ENCODE measurements around the gene MAP2K5.

Gene MAP2K5

DNA sequence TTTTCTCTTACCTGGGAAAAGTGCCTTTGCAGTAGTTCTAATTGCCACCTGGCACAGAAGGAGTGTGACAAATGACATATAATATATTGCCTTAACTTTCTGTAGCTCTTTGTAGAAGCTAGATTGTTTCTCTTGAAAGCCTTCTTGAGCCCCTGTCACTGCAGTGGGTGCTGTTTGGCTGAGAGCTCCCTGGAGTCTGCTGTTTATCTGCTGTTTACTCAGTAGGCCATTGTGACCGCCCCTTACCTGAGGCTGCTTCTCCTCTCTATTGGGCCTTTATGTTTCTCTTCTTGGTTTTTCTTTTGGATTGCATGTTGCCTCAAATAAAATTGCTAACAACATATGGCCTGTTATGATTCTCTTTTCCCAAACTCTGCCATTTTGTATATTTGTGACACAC is 16.7 kb downstream of the MAP2K5 start:
- Mint-ChIP-seq H3K36me3 (peaks cover 45% of the 10 kb centered on the region), H3K9me3 (no peaks in the 10 kb centered on the region), H3K4me1 (peaks cover 11% of the 10 kb centered on the region), H3K27me3 (no peaks in the 10 kb centered on the region), H3K27ac (no peak overlapping the region), H3K4me3 (no peak overlapping the region)
- no peak for ATAC-seq (ENCODE audit: low read depth)
- no peak for DNase-seq (ENCODE audit: low spot score in 2 of 2)

DNA sequence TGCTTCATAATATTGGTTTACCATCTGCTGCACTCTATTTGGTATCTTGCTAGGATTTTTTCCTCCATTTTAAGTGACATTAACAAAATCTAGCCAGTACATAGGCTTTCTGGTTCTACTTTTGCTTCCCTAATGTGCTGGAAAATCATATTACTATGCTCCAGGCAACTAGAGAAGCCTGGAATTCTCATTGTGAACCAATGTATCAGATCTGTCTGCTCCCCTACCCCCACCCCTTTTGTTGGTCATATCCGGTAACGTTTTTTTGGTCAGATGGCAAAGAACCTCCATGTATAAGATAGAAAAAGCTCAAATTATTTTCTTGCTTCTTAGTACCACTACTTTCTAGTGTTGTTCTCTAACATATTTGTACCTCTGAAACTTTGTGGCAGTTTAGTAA is 17.1 kb downstream of the MAP2K5 start:
- H3K4me1 Mint-ChIP-seq: peaks cover 15% of the 10 kb centered on the region
- H3K9me3 Mint-ChIP-seq: no peaks in the 10 kb centered on the region
- ATAC-seq (ENCODE audit: low read depth): no peak
- peaks cover 46% of the 10 kb centered on the region for H3K36me3 Mint-ChIP-seq
- no peaks in the 10 kb centered on the region for H3K27me3 Mint-ChIP-seq
- no peak for DNase-seq (ENCODE audit: low spot score in 2 of 2)
- H3K4me3 Mint-ChIP-seq: no peak overlapping the region
- no peak overlapping the region for H3K27ac Mint-ChIP-seq

DNA sequence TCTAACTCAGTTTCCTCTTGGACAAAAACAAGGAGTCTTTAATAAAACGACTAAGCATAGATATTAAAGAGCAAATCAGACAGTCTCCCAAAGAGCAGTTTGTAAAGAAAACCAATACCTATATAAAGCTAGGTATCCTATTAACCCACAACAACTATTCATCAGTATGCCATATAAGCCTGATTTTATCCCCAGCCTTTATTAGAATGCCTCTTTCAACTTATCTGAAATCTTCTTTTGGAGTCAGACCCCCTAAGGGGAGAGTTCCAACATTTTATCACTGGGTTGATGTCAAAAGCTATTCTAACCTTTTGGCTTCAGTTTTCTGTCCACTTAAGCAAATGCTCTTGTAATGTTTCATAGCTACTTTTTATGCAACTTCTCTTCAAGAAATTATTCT is 17.8 kb downstream of the MAP2K5 start:
- Mint-ChIP-seq H3K27ac (no peak overlapping the region), H3K9me3 (no peaks in the 10 kb centered on the region), H3K4me1 (peaks cover 15% of the 10 kb centered on the region), H3K4me3 (no peak overlapping the region), H3K36me3 (peaks cover 42% of the 10 kb centered on the region), H3K27me3 (no peaks in the 10 kb centered on the region)
- DNase-seq (ENCODE audit: low spot score in 2 of 2) (no peak), ATAC-seq (ENCODE audit: low read depth) (no peak)

DNA sequence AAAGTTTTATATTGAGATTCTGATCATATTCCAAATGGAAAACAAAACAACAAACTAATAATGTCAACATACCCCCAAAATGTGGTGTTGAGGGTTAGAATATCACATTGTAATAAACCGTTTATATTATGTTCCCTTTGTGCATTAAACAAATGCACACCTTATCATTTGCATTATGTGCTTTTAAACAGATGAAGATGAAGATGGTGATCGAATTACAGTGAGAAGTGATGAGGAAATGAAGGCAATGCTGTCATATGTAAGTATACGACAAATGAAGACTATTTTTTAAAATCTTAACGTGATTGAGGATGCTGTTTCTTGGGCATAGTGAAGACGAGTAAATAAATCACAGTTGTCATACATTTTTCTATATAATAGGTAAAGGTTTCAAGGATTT is 20.6 kb downstream of the MAP2K5 start:
- no peak overlapping the region for H3K4me3 Mint-ChIP-seq
- peaks cover 38% of the 10 kb centered on the region for H3K36me3 Mint-ChIP-seq
- H3K27ac Mint-ChIP-seq: no peak overlapping the region
- no peaks in the 10 kb centered on the region for H3K9me3 Mint-ChIP-seq
- DNase-seq (ENCODE audit: low spot score in 2 of 2) (no peak), ATAC-seq (ENCODE audit: low read depth) (no peak)
- no peaks in the 10 kb centered on the region for H3K27me3 Mint-ChIP-seq
- H3K4me1 Mint-ChIP-seq: peaks cover 15% of the 10 kb centered on the region

DNA sequence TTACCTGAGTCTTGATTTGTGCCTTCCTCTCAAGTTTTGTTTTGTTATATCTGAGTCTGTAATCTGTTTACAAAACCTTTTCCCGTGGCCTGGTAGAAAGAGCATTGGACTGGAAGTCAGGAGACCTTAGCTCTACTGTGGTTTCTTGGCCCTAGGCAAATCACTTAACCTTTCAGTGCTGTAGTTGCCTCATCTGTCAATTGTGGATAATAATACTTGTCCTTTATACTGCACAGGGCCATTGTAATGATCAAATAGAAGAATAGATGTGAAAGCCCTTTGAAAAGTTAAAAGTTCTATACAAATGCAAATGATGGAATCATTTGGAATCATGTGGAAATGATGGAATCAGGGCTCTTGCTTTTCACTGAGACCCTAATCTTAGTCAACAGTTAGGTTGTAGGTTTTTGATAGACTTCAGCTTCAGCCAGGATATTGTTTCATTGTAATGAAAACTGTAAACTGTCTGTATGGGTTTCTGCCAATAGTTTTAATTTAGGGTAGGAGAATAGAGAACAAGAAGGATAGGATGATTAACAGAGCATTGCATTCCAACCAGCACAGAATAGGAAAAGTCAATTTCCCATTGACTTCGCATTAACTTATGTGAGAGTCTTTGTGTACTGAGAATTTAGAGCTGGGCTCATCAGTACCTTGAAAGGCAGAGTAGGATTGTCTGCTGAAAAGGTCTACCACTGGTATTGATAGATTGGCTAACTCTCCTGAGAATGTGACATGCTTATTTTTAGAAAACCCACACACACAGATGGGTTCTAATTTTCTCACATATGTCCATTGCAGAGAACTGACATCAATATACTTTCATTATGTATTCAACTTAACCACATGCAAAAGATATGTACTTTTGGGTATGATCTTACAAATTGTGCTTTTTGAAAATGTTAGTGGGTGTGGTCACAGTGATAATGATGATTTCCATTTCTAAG is 21.8 kb downstream of the MAP2K5 start:
- no peak overlapping the region for H3K27ac Mint-ChIP-seq
- peak; percentile 35 for ATAC-seq (ENCODE audit: low read depth)
- no peaks in the 10 kb centered on the region for H3K9me3 Mint-ChIP-seq
- H3K36me3 Mint-ChIP-seq: peaks cover 31% of the 10 kb centered on the region
- DNase-seq (ENCODE audit: low spot score in 2 of 2): no peak
- H3K4me1 Mint-ChIP-seq: peaks cover 11% of the 10 kb centered on the region
- no peak overlapping the region for H3K4me3 Mint-ChIP-seq
- no peaks in the 10 kb centered on the region for H3K27me3 Mint-ChIP-seq

- Mint-ChIP-seq H3K27me3 (no peaks in the 10 kb centered on the region), H3K4me1 (peaks cover 11% of the 10 kb centered on the region), H3K27ac (no peak overlapping the region), H3K36me3 (peaks cover 26% of the 10 kb centered on the region), H3K4me3 (no peak overlapping the region), H3K9me3 (no peaks in the 10 kb centered on the region)
- no peak for DNase-seq (ENCODE audit: low spot score in 2 of 2)
- ATAC-seq (ENCODE audit: low read depth): no peak
Observed at GRCh38 chr15:67564968-67565345, 22.5 kb downstream of the MAP2K5 start.

- H3K4me1 Mint-ChIP-seq: peaks cover 3% of the 10 kb centered on the region
- no peak overlapping the region for H3K27ac Mint-ChIP-seq
- DNase-seq (ENCODE audit: low spot score in 2 of 2): no peak
- H3K4me3 Mint-ChIP-seq: no peak overlapping the region
- H3K27me3 Mint-ChIP-seq: no peaks in the 10 kb centered on the region
- H3K36me3 Mint-ChIP-seq: peaks cover 24% of the 10 kb centered on the region
- no peak for ATAC-seq (ENCODE audit: low read depth)
- H3K9me3 Mint-ChIP-seq: no peaks in the 10 kb centered on the region
Observed at GRCh38 chr15:67569668-67570067, 27.2 kb downstream of the MAP2K5 start.

GRCh38 chr15:67570875-67571647 is 28.6 kb downstream of the MAP2K5 start:
- H3K36me3 Mint-ChIP-seq: peaks cover 25% of the 10 kb centered on the region
- no peak overlapping the region for H3K27ac Mint-ChIP-seq

GRCh38 chr15:67571648-67572415 is 29.3 kb downstream of the MAP2K5 start:
- Mint-ChIP-seq H3K36me3 (peaks cover 25% of the 10 kb centered on the region), H3K9me3 (no peaks in the 10 kb centered on the region), H3K27me3 (no peaks in the 10 kb centered on the region), H3K4me3 (no peak overlapping the region), H3K4me1 (peaks cover 4% of the 10 kb centered on the region), H3K27ac (no peak overlapping the region)
- ATAC-seq (ENCODE audit: low read depth): no peak
- no peak for DNase-seq (ENCODE audit: low spot score in 2 of 2)

More at GRCh38 chr15:67570875-67571647, 28.6 kb downstream of the MAP2K5 start:
- H3K9me3 Mint-ChIP-seq: no peaks in the 10 kb centered on the region
- peaks cover 4% of the 10 kb centered on the region for H3K4me1 Mint-ChIP-seq
- ATAC-seq (ENCODE audit: low read depth) (no peak), DNase-seq (ENCODE audit: low spot score in 2 of 2) (no peak)
- H3K27me3 Mint-ChIP-seq: no peaks in the 10 kb centered on the region
- no peak overlapping the region for H3K4me3 Mint-ChIP-seq

GRCh38 chr15:67573194-67573593 is 30.7 kb downstream of the MAP2K5 start:
- no peak for DNase-seq (ENCODE audit: low spot score in 2 of 2)
- Mint-ChIP-seq H3K4me3 (no peak overlapping the region), H3K36me3 (peaks cover 22% of the 10 kb centered on the region), H3K9me3 (no peaks in the 10 kb centered on the region), H3K27me3 (no peaks in the 10 kb centered on the region), H3K4me1 (peaks cover 4% of the 10 kb centered on the region), H3K27ac (no peak overlapping the region)
- no peak for ATAC-seq (ENCODE audit: low read depth)

- no peak for DNase-seq (ENCODE audit: low spot score in 2 of 2)
- peaks cover 4% of the 10 kb centered on the region for H3K4me1 Mint-ChIP-seq
- H3K4me3 Mint-ChIP-seq: no peak overlapping the region
- no peaks in the 10 kb centered on the region for H3K27me3 Mint-ChIP-seq
- ATAC-seq (ENCODE audit: low read depth): no peak
- no peaks in the 10 kb centered on the region for H3K9me3 Mint-ChIP-seq
- no peak overlapping the region for H3K27ac Mint-ChIP-seq
- H3K36me3 Mint-ChIP-seq: peaks cover 18% of the 10 kb centered on the region
Observed at GRCh38 chr15:67575039-67575502, 32.6 kb downstream of the MAP2K5 start.

DNA sequence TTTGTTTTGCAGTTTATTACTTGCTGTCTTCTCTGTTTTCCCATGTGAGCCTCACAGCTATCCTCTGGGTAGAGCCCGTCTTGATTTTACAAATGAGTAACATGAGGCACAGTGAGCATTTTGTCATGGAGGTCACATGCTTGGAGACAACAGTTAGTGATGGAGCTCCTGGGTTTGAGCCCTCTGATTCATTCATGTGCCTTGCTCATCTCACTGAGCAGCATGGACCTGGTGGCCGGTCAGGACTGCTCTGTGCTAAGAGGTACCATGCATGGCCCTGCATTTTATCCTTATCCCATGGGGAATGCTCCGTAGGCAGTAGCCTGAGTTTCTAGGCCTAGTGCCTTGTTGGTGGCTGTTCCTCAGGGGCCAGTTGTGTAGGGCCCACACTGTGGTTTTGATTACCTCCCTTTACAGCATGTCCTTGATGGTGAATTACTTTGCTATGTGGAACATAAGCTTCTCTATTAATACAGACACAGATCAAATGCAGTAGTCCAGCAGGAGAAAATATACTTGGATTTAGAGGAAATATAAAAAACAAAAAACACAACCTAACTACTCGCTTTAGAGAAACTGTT is 35.6 kb downstream of the MAP2K5 start:
- Mint-ChIP-seq H3K27me3 (no peaks in the 10 kb centered on the region), H3K9me3 (no peaks in the 10 kb centered on the region), H3K4me3 (no peak overlapping the region), H3K27ac (no peak overlapping the region), H3K4me1 (peaks cover 7% of the 10 kb centered on the region), H3K36me3 (peaks cover 11% of the 10 kb centered on the region)
- DNase-seq (ENCODE audit: low spot score in 2 of 2) (no peak), ATAC-seq (ENCODE audit: low read depth) (no peak)

DNA sequence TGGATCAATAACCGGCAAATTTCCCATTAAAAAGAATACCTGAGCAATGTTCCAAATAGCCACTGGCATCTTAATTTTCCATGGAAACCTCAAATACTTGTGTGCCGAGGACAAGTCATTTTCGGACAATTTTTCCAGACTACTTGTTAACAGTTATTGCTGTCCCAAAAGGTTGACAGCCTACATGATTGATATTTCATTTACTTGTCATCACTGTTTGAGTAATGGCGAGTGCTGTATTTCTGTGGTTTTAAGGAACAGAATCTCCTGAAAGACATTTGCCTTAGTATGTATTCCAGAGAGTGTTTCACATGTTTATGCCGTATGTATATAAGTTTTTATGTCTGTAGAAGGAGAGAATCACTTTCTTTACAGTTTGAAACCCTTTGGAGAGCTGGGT is 36.7 kb downstream of the MAP2K5 start:
- ATAC-seq (ENCODE audit: low read depth): no peak
- Mint-ChIP-seq H3K4me1 (peaks cover 7% of the 10 kb centered on the region), H3K9me3 (no peaks in the 10 kb centered on the region), H3K4me3 (no peak overlapping the region), H3K27me3 (no peaks in the 10 kb centered on the region), H3K36me3 (peaks cover 8% of the 10 kb centered on the region), H3K27ac (no peak overlapping the region)
- no peak for DNase-seq (ENCODE audit: low spot score in 2 of 2)

Measured in memory B cell (primary cell).